Endothelial cell of umbilical vein (primary cell): ENCODE results near the gene PPP1R9A. TPM values are rescaled to one million over a fixed set of nuclear protein-coding genes. Genes with fewer than 3 reads are reported as not detected.

Experiments used
- BruUV-seq: library from RNA; stranded (reverse); fragments of 400-500 nt; replicated peaks from 2 replicates; lab custom pipeline; 2021; lab: Mats Ljungman, UMichigan
- CTCF ChIA-PET: fragments of 300-600, 350-600 bp; sonication (Branson Sonifier 250); formaldehyde crosslinking; loops from one replicate; lab custom pipeline; 2021; ENCODE audit warnings: antibody characterized with exemption, inconsistent platforms; lab: Charles Lee
- POLR2A ChIA-PET: fragments of 300-600, 350-600 bp; sonication (Branson Sonifier 250); formaldehyde crosslinking; loops from one replicate; lab custom pipeline; 2021; ENCODE audit warnings: antibody characterized with exemption, inconsistent platforms; lab: Charles Lee
- DNase-seq: peaks from one replicate; pipeline ENCODE4 v3.0.0-alpha.2; 2011; ENCODE audit warnings: low read depth, low spot score
- FAIRE-seq: peaks from 2 replicates; lab custom pipeline; 2011; peaks lifted over from hg19 to GRCh38; lab: Jason Lieb, UNC
- H2AFZ ChIP-seq: 2 replicates; pipeline ENCODE4 v1.6.0; 2012; ENCODE audit warnings: low read depth, low read length, control low read depth, inconsistent platforms
- H3K27ac ChIP-seq: 2 replicates; pipeline ENCODE4 v1.5.1; 2011; ENCODE audit warnings: low read depth, mild to moderate bottlenecking, control low read depth, low read length, moderate library complexity; ENCODE audit not compliant: insufficient read depth
- H3K27me3 ChIP-seq, 2 experiments: 2 replicates each; pipeline versions ENCODE4 v1.6.0 to v1.6.1; 2011; ENCODE audit warnings: low read length in 2 of 2, mixed read lengths in 1 of 2; ENCODE audit not compliant: control insufficient read depth in 2 of 2, insufficient read depth in 2 of 2
- H3K36me3 ChIP-seq, 2 experiments: 2 replicates in 1 of 2; 3 replicates in 1 of 2; pipeline ENCODE4 v1.5.1; 2011; ENCODE audit warnings: low read length in 2 of 2, mild to moderate bottlenecking in 1 of 2, moderate library complexity in 1 of 2; ENCODE audit not compliant: control insufficient read depth in 2 of 2, insufficient read depth in 2 of 2; ENCODE audit errors: extremely low read depth in 1 of 2
- H3K4me1 ChIP-seq: 3 replicates; pipeline ENCODE4 v1.5.1; 2011; ENCODE audit warnings: mild to moderate bottlenecking, low read length; ENCODE audit not compliant: control insufficient read depth, insufficient read depth; ENCODE audit errors: extremely low read depth
- H3K4me2 ChIP-seq: 2 replicates; pipeline ENCODE4 v1.6.1; 2011; ENCODE audit warnings: low read length, control low read depth, mixed read lengths; ENCODE audit not compliant: insufficient read depth
- H3K4me3 ChIP-seq, 3 experiments: fragments of 200-600 bp in 1 of 3; sonication (generic), shearing (Covaris generic) in 1 of 3; replicated peaks in 1 of 3; 2 replicates each; pipeline ENCODE4 v1.5.1; 2011 to 2016; ENCODE audit warnings: control low read depth in 3 of 3, low read length in 3 of 3, mild to moderate bottlenecking in 2 of 3, inconsistent platforms in 1 of 3, low read depth in 1 of 3, moderate library complexity in 1 of 3; ENCODE audit not compliant: insufficient read depth in 1 of 3
- H3K79me2 ChIP-seq: 2 replicates; pipeline ENCODE4 v1.6.0; 2012; ENCODE audit warnings: low read length, inconsistent platforms; ENCODE audit not compliant: control insufficient read depth, insufficient read depth
- H3K9ac ChIP-seq: replicated peaks from 2 replicates; pipeline ENCODE3; 2011; ENCODE audit warnings: low read length, control low read depth; ENCODE audit not compliant: insufficient read depth; ENCODE audit errors: extremely low read depth
- H3K9me1 ChIP-seq: replicated peaks from 3 replicates; pipeline ENCODE4 v1.6.0; 2011; ENCODE audit warnings: mild to moderate bottlenecking, low read length; ENCODE audit not compliant: control insufficient read depth, insufficient read depth; ENCODE audit errors: extremely low read depth
- H3K9me3 ChIP-seq: replicated peaks from 2 replicates; pipeline ENCODE4 v1.5.1; 2012; ENCODE audit warnings: low read length, inconsistent platforms; ENCODE audit not compliant: control insufficient read depth, insufficient read depth
- H4K20me1 ChIP-seq: replicated peaks from 2 replicates; pipeline ENCODE3; 2011; ENCODE audit warnings: mild to moderate bottlenecking, low read length; ENCODE audit not compliant: control insufficient read depth, insufficient read depth; ENCODE audit errors: extremely low read depth
- CTCF ChIP-seq, 2 donors: IDR thresholded peaks; 1 replicate in 1 of 2; 2 replicates in 1 of 2; pipeline ENCODE4 v1.5.1; 2011; ENCODE audit warnings: low read length in 2 of 2, mild to moderate bottlenecking in 2 of 2, moderate library complexity in 2 of 2, control low read depth in 1 of 2, inconsistent platforms in 1 of 2, low read depth in 1 of 2; ENCODE audit not compliant: insufficient read depth in 1 of 2; ENCODE audit errors: extremely low read depth in 1 of 2
- EZH2 ChIP-seq: IDR thresholded peaks from 2 replicates; pipeline ENCODE4 v1.6.1; 2012; ENCODE audit warnings: borderline replicate concordance, low read depth, mild to moderate bottlenecking, moderate library complexity, low read length, inconsistent platforms; ENCODE audit not compliant: severe bottlenecking
- FOS ChIP-seq: IDR thresholded peaks from 2 replicates; pipeline ENCODE4 v1.6.1; 2011; ENCODE audit warnings: mild to moderate bottlenecking, low read length, moderate library complexity, borderline replicate concordance; ENCODE audit not compliant: insufficient read depth
- GATA2 ChIP-seq: IDR thresholded peaks from 2 replicates; pipeline ENCODE4 v1.7.0; 2011; ENCODE audit warnings: low read depth, mild to moderate bottlenecking, moderate library complexity, mixed read lengths, low read length; ENCODE audit not compliant: insufficient read length, insufficient read depth
- JUN ChIP-seq: IDR thresholded peaks from 2 replicates; pipeline ENCODE4 v1.6.1; 2011; ENCODE audit warnings: borderline replicate concordance, low read depth; ENCODE audit not compliant: insufficient read length, insufficient read depth
- MAX ChIP-seq: IDR thresholded peaks from 2 replicates; pipeline ENCODE4 v1.6.1; 2011; ENCODE audit not compliant: insufficient read depth, insufficient read length
- MYC ChIP-seq: IDR thresholded peaks from one replicate; pipeline ENCODE4 v1.6.1; 2011; ENCODE audit warnings: mild to moderate bottlenecking, low read depth, low read length
- POLR2A ChIP-seq: IDR thresholded peaks from 2 replicates; pipeline ENCODE4 v1.6.1; 2012; ENCODE audit warnings: low read depth, mild to moderate bottlenecking, control low read depth, low read length
- POLR2AphosphoS5 ChIP-seq: IDR thresholded peaks from 2 replicates; pipeline ENCODE4 v1.6.1; 2012; ENCODE audit warnings: low read depth, mild to moderate bottlenecking, control low read depth, low read length, moderate library complexity; ENCODE audit not compliant: insufficient read depth
- dilution Hi-C: fragments of 300-500 bp; cut with MboI; formaldehyde crosslinking; loops from one replicate; pipeline ENCODE4 v1.15.0; 2019; ENCODE audit warnings: low sequenced_read_pairs; ENCODE audit not compliant: extremely low pct_ligation_motif_present
- intact Hi-C: fragments of 100-400 bp; cut with micrococcal nuclease; formaldehyde crosslinking; loops from one replicate; pipeline ENCODE4 v1.10.0; 2022
- polyA plus RNA-seq, 4 experiments: library from polyadenylated mRNA; depleted of rRNA in 3 of 4; stranded (reverse) in 3 of 4; unstranded in 1 of 4; fragments of >200 nt; gene quantifications; 2 replicates each; pipeline versions ENCODE4 v1.2.1 to v1.2.3, GENCODE V29; 2011 to 2012; ENCODE audit warnings: missing spikeins in 1 of 4
- total RNA-seq: library from RNA; stranded (reverse); gene quantifications from 2 replicates; pipeline ENCODE4 v1.2.3, GENCODE V29; 2021

The PPP1R9A gene
- total and polyA plus RNA-seq, 2 donors (not counting 3 experiments of a cell fraction or from before 2014, with no cell fraction given) = 0.50 to 3.0 TPM

GRCh38 chr7:94906065-94906851 is 1.1 kb upstream of the PPP1R9A start:
- no TSS peak for BruUV-seq
- ChIA-PET POLR2A (no interaction called here), CTCF (no interaction called here)
- Histone ChIP-seq H3K9me3 (no peaks in the 10 kb centered on the region), H3K4me1 (peaks cover 3% of the 10 kb centered on the region), H3K27ac (no peak overlapping the region), H4K20me1 (no peaks in the 10 kb centered on the region), H3K4me3 (no peak overlapping the region), H3K9me1 (no peaks in the 10 kb centered on the region), H3K4me2 (no peak overlapping the region), H3K27me3 (peaks cover 10 to 18% of the 10 kb centered on the region in 2 experiments), H3K9ac (no peak overlapping the region), H3K36me3 (no peaks in the 10 kb centered on the region), H3K79me2 (no peaks in the 10 kb centered on the region), H2AFZ (no peak overlapping the region)
- no peak for TF ChIP-seq EZH2
- TF ChIP-seq POLR2AphosphoS5 = no peak
- TF ChIP-seq FOS = no peak
- no peak for TF ChIP-seq POLR2A
- TF ChIP-seq MAX = no peak
- TF ChIP-seq MYC = no peak
- TF ChIP-seq JUN = no peak
- TF ChIP-seq GATA2 = no peak
- TF ChIP-seq CTCF (IDR thresholded peaks at IDR 0.05; ENCODE audit: extremely low read depth in 1 of 2, insufficient read depth in 1 of 2, low read depth in 1 of 2, low read length in 2 of 2) = no peak
- no peak for FAIRE-seq
- intact Hi-C loops (loop anchor here (5.0 to 10.0 kb wide), 3 partner anchors 249 to 611 kb away; partner anchors contain the start of gene SGCE), dilution Hi-C loops (no loop called here)
- no peak for DNase-seq
